Astrocyte (in vitro differentiated cells and primary cell): Measurements from ENCODE around the gene RNF150. TPM values are rescaled to one million over a fixed set of nuclear protein-coding genes. Genes with fewer than 3 reads are reported as not detected.

Experiments
- DNase-seq: peaks from one replicate; pipeline ENCODE4 v3.0.0-alpha.2; 2010; ENCODE audit warnings: low read depth
- FAIRE-seq: peaks from 2 replicates; lab custom pipeline; 2011; peaks lifted over from hg19 to GRCh38; lab: Jason Lieb, UNC
- H2AFZ ChIP-seq: 2 replicates; pipeline ENCODE4 v1.6.0; 2012; ENCODE audit warnings: low read depth, low read length, inconsistent platforms
- H3K27ac ChIP-seq: 2 replicates; pipeline ENCODE4 v1.5.1; 2011; ENCODE audit warnings: low read depth, low read length, inconsistent platforms
- H3K27me3 ChIP-seq: 2 replicates; pipeline ENCODE4 v1.6.0; 2011; ENCODE audit warnings: low read length, inconsistent platforms; ENCODE audit not compliant: insufficient read depth
- H3K36me3 ChIP-seq: 2 replicates; pipeline ENCODE4 v1.5.1; 2011; ENCODE audit warnings: low read length, inconsistent platforms; ENCODE audit not compliant: insufficient read depth
- H3K4me1 ChIP-seq: 2 replicates; pipeline ENCODE4 v1.5.1; 2011; ENCODE audit warnings: low read length, inconsistent platforms; ENCODE audit not compliant: insufficient read depth
- H3K4me2 ChIP-seq: 2 replicates; pipeline ENCODE4 v1.6.0; 2012; ENCODE audit warnings: low read length, inconsistent platforms
- H3K4me3 ChIP-seq: 2 replicates; pipeline ENCODE4 v1.5.1; 2011; ENCODE audit warnings: low read depth, mild to moderate bottlenecking, low read length, inconsistent platforms; ENCODE audit not compliant: insufficient read depth
- H3K79me2 ChIP-seq: 2 replicates; pipeline ENCODE4 v1.6.0; 2012; ENCODE audit warnings: mild to moderate bottlenecking, low read length, inconsistent platforms; ENCODE audit not compliant: insufficient read depth
- H3K9ac ChIP-seq: 2 replicates; pipeline ENCODE4 v1.6.0; 2012; ENCODE audit warnings: mild to moderate bottlenecking, low read length, inconsistent platforms
- H3K9me3 ChIP-seq: 2 replicates; pipeline ENCODE4 v1.5.1; 2012; ENCODE audit warnings: low read depth, mild to moderate bottlenecking, low read length, inconsistent platforms; ENCODE audit not compliant: insufficient read depth
- H4K20me1 ChIP-seq: 2 replicates; pipeline ENCODE4 v1.6.0; 2012; ENCODE audit warnings: low read length, inconsistent platforms; ENCODE audit not compliant: insufficient read depth
- H3K27ac Mint-ChIP-seq: one replicate; pipeline ENCODE4 v1.8.0; 2021; ENCODE audit warnings: mild to moderate bottlenecking, mixed read lengths; ENCODE audit not compliant: unreplicated experiment
- H3K27me3 Mint-ChIP-seq: one replicate; pipeline ENCODE4 v1.8.0; 2021; ENCODE audit warnings: low read depth, mixed read lengths; ENCODE audit not compliant: unreplicated experiment
- H3K36me3 Mint-ChIP-seq: one replicate; pipeline ENCODE4 v1.8.0; 2021; ENCODE audit warnings: low read depth, mixed read lengths; ENCODE audit not compliant: unreplicated experiment
- H3K4me1 Mint-ChIP-seq: one replicate; pipeline ENCODE4 v1.8.0; 2021; ENCODE audit warnings: low read depth, mixed read lengths; ENCODE audit not compliant: unreplicated experiment
- H3K4me3 Mint-ChIP-seq: one replicate; pipeline ENCODE4 v1.8.0; 2021; ENCODE audit warnings: mild to moderate bottlenecking, moderate library complexity, mixed read lengths; ENCODE audit not compliant: unreplicated experiment
- H3K9me3 Mint-ChIP-seq: one replicate; pipeline ENCODE4 v1.8.0; 2021; ENCODE audit warnings: mild to moderate bottlenecking, mixed read lengths; ENCODE audit not compliant: unreplicated experiment
- EZH2 ChIP-seq: IDR thresholded peaks from 2 replicates; pipeline ENCODE4 v1.6.1; 2012; ENCODE audit warnings: mild to moderate bottlenecking, low read length, inconsistent platforms; ENCODE audit not compliant: insufficient read depth
- total RNA-seq: library from RNA; stranded (reverse); gene quantifications from 2 replicates; pipeline ENCODE4 v1.2.1, GENCODE V29; 2021
- TF ChIP-seq, protein P1 (sequence below): IDR thresholded peaks from 2 replicates; pipeline ENCODE4 v1.5.1; 2011; ENCODE audit warnings: low read depth, mild to moderate bottlenecking, inconsistent platforms, low read length, moderate library complexity; ENCODE audit not compliant: insufficient read depth

RNF150 gene
- total RNA-seq, 1 donor from 2014 or later = 5.2 TPM

DNA sequence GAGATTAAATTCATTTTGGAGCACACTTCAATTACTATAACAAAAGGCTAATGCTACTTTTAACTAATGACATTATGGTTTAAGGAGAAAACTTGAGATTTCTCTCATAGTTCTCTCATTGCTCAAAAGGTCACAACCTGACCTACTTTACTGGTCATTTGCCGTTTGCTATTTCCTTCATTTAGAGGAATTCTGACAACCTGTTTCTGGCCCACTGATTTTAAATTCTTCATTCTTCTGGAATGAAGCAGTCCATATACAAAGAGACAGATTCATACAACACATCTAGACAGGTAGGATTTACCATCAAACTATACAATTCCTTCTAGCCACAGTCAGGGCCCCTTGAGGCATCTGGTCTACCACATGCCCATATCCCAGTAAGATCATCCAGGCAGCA lies 14.2 kb downstream of the RNF150 start:
- H3K4me1 ChIP-seq = no peaks in the 10 kb centered on the region
- TF ChIP-seq EZH2 = no peak
- no peak overlapping the region for H2AFZ ChIP-seq
- H3K4me2 ChIP-seq = no peak overlapping the region
- no peak overlapping the region for H3K4me3 Mint-ChIP-seq
- H3K9me3 ChIP-seq = no peaks in the 10 kb centered on the region
- peaks cover 3% of the 10 kb centered on the region for H3K4me1 Mint-ChIP-seq
- H3K79me2 ChIP-seq = no peaks in the 10 kb centered on the region
- no peak overlapping the region for H3K27ac Mint-ChIP-seq
- peak; percentile 63 for DNase-seq
- no peak overlapping the region for H3K4me3 ChIP-seq
- H3K27ac ChIP-seq = no peak overlapping the region
- no peaks in the 10 kb centered on the region for H3K27me3 ChIP-seq
- no peaks in the 10 kb centered on the region for H3K27me3 Mint-ChIP-seq
- H3K36me3 ChIP-seq = no peaks in the 10 kb centered on the region
- H3K9ac ChIP-seq = no peak overlapping the region
- H3K36me3 Mint-ChIP-seq = no peaks in the 10 kb centered on the region
- FAIRE-seq = no peak
- H3K9me3 Mint-ChIP-seq = peaks cover 9% of the 10 kb centered on the region
- no peaks in the 10 kb centered on the region for H4K20me1 ChIP-seq

DNA sequence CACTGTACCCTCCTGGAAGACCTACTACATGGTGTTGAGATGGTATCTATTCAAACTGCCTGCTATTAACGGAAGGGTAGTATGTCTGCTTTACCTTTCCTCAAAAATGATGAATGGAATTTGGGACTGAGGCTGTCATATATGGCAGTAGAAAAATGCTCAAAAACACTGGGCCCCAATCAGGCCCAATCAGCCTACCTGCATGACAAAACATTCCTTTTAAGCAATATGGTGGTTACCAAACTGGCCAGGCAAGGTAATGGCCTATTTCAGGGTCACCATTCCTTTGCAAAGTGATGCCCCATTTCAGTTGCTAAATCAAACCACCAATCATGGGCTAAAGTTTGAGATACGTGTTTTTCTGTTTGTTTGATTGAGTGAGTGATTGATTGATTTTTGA lies 14.9 kb downstream of the RNF150 start:
- H4K20me1 ChIP-seq = no peaks in the 10 kb centered on the region
- no peaks in the 10 kb centered on the region for H3K27me3 ChIP-seq
- no peaks in the 10 kb centered on the region for H3K9me3 ChIP-seq
- no peak overlapping the region for H2AFZ ChIP-seq
- Mint-ChIP-seq H3K9me3 (peaks cover 11% of the 10 kb centered on the region), H3K36me3 (no peaks in the 10 kb centered on the region), H3K27me3 (no peaks in the 10 kb centered on the region), H3K4me3 (no peak overlapping the region), H3K4me1 (peaks cover 3% of the 10 kb centered on the region), H3K27ac (no peak overlapping the region)
- no peaks in the 10 kb centered on the region for H3K36me3 ChIP-seq
- no peaks in the 10 kb centered on the region for H3K79me2 ChIP-seq
- no peak for DNase-seq
- H3K4me2 ChIP-seq = no peak overlapping the region
- H3K9ac ChIP-seq = no peak overlapping the region
- H3K27ac ChIP-seq = no peak overlapping the region
- no peak overlapping the region for H3K4me3 ChIP-seq
- FAIRE-seq = no peak
- H3K4me1 ChIP-seq = no peaks in the 10 kb centered on the region
- TF ChIP-seq, protein P1, sequence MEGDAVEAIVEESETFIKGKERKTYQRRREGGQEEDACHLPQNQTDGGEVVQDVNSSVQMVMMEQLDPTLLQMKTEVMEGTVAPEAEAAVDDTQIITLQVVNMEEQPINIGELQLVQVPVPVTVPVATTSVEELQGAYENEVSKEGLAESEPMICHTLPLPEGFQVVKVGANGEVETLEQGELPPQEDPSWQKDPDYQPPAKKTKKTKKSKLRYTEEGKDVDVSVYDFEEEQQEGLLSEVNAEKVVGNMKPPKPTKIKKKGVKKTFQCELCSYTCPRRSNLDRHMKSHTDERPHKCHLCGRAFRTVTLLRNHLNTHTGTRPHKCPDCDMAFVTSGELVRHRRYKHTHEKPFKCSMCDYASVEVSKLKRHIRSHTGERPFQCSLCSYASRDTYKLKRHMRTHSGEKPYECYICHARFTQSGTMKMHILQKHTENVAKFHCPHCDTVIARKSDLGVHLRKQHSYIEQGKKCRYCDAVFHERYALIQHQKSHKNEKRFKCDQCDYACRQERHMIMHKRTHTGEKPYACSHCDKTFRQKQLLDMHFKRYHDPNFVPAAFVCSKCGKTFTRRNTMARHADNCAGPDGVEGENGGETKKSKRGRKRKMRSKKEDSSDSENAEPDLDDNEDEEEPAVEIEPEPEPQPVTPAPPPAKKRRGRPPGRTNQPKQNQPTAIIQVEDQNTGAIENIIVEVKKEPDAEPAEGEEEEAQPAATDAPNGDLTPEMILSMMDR = no peak
- no peak for TF ChIP-seq EZH2

DNA sequence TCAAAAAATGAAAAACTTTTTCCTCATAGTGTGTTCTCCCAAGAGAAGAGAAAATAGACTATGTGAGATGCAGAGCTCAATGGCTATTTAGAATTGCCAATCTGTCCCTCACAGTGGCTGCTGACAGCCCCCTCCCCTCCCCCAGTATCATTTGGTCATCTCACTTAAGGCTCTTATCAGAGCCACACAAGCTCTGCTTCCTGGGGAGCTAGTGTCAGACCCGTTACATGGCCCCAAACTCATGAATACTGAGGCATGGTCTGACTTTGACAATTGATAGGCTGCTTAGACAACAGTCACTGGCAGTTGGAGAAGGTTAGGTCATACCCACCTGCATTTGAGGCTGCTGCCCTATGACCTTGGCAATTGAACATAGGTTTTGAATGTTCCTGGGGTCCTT lies 15.3 kb downstream of the RNF150 start:
- H3K27me3 ChIP-seq = no peaks in the 10 kb centered on the region
- TF ChIP-seq EZH2 = no peak
- TF ChIP-seq, protein P1 = no peak
- no peak overlapping the region for H3K27ac ChIP-seq
- Mint-ChIP-seq H3K36me3 (no peaks in the 10 kb centered on the region), H3K27ac (no peak overlapping the region), H3K27me3 (no peaks in the 10 kb centered on the region), H3K4me1 (peaks cover 3% of the 10 kb centered on the region), H3K4me3 (no peak overlapping the region), H3K9me3 (peaks cover 11% of the 10 kb centered on the region)
- H3K9me3 ChIP-seq = no peaks in the 10 kb centered on the region
- H3K9ac ChIP-seq = no peak overlapping the region
- DNase-seq = no peak
- H2AFZ ChIP-seq = no peak overlapping the region
- H3K79me2 ChIP-seq = no peaks in the 10 kb centered on the region
- no peak for FAIRE-seq
- no peaks in the 10 kb centered on the region for H3K4me1 ChIP-seq
- H4K20me1 ChIP-seq = no peaks in the 10 kb centered on the region
- H3K4me2 ChIP-seq = no peak overlapping the region
- no peaks in the 10 kb centered on the region for H3K36me3 ChIP-seq
- no peak overlapping the region for H3K4me3 ChIP-seq
